ENCODE results near the gene GABRR2. TPM values are rescaled to one million over a fixed set of nuclear protein-coding genes. Genes with fewer than 3 reads are reported as not detected.

GABRR2 gene
- total RNA-seq, 6 donors from 2014 or later, result 0.30 to 3.1 (median 1.6) TPM

GRCh38 chr6:89284081-89284480 lies 31.0 kb downstream of the GABRR2 start:
- Histone ChIP-seq H3K27me3 (no peaks in the 10 kb centered on the region), H3K4me3 (no peak overlapping the region), H3K36me3 (no peaks in the 10 kb centered on the region), H3K4me1 (no peaks in the 10 kb centered on the region), H3K27ac (no peak overlapping the region), H3K9me3 (no peaks in the 10 kb centered on the region)
- DNase-seq (no peak), ATAC-seq (ENCODE audit: low FRiP score in 2 of 2) (no peak)
- TF ChIP-seq CTCF (IDR thresholded peaks at IDR 0.05), result no peak
- no peak for TF ChIP-seq POLR2AphosphoS5 (IDR thresholded peaks at IDR 0.05)
- no peak for TF ChIP-seq EP300 (IDR thresholded peaks at IDR 0.05)
- no peak for TF ChIP-seq POLR2A (IDR thresholded peaks at IDR 0.05)
- 85 to 88% methylated on average over 3 of the region's 3 CpGs for WGBS, 2 donors

DNA sequence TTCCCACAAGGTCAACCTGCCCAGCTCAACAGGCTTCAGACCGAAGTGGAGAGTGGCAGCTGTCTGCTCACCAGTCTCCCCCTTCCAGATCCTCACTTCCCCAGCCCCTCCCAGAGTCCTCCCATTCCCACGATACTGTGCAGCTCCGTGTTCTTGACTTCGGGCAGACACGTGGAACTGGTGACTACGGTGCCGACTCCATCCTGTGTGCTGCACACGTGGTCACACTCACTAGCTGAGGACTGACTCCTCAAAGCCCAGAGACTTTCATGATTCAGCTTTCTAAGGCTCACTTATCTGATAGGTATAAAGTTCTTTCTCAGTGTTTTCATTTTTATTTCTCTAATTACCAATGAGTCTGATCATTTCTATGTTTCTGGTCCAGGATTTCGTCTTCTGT lies 32.4 kb downstream of the GABRR2 start:
- no peak for DNase-seq
- no peak overlapping the region for H3K27ac ChIP-seq
- no peaks in the 10 kb centered on the region for H3K36me3 ChIP-seq
- no peaks in the 10 kb centered on the region for H3K4me1 ChIP-seq
- TF ChIP-seq CTCF (IDR thresholded peaks at IDR 0.05) (no peak), EP300 (IDR thresholded peaks at IDR 0.05) (no peak), POLR2A (IDR thresholded peaks at IDR 0.05) (no peak), POLR2AphosphoS5 (IDR thresholded peaks at IDR 0.05) (no peak)
- H3K4me3 ChIP-seq, result no peak overlapping the region
- ATAC-seq (ENCODE audit: low FRiP score in 2 of 2), result peak in 1 of 2 donors; percentile 3
- 87 to 94% methylated on average over 9 of the region's 9 CpGs for WGBS, 2 donors
- no peaks in the 10 kb centered on the region for H3K9me3 ChIP-seq
- H3K27me3 ChIP-seq, result no peaks in the 10 kb centered on the region

DNA sequence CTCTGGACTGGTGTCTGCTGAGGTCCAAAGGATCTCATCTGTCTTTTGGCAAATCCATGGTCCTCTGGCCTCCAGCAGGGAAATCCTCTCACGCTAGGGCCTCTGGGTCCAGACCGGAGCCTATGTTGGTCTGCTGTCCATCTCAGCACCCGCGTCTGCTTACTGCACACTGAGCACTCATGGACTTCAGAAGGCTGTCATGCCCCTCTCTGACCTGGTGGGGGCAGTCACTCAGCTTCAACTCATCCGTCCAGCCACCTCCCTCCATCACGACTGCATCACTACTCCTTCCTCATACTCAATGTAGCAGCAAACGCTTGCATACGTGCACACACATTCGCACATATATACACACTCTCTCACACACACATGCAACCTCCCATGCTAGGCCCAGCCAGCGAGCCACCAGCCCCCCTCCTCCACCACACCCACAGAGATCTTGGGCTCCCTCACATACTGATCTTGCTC lies 33.3 kb downstream of the GABRR2 start:
- Histone ChIP-seq H3K9me3 (no peaks in the 10 kb centered on the region), H3K27me3 (no peaks in the 10 kb centered on the region), H3K4me3 (no peak overlapping the region), H3K36me3 (no peaks in the 10 kb centered on the region), H3K27ac (no peak overlapping the region), H3K4me1 (no peaks in the 10 kb centered on the region)
- TF ChIP-seq EP300 (IDR thresholded peaks at IDR 0.05), result no peak
- peak; percentile 33 to 53 (median 42) for TF ChIP-seq CTCF (IDR thresholded peaks at IDR 0.05)
- 70 to 83% methylated on average over 7 to 10 of the region's 10 CpGs for WGBS, 2 donors
- DNase-seq (peak in 1 of 2 donors; percentile 51), ATAC-seq (ENCODE audit: low FRiP score in 2 of 2) (peak; percentile 73 to 77)

- Histone ChIP-seq H3K27me3 (no peaks in the 10 kb centered on the region), H3K4me1 (no peaks in the 10 kb centered on the region), H3K9me3 (no peaks in the 10 kb centered on the region), H3K36me3 (no peaks in the 10 kb centered on the region), H3K27ac (no peak overlapping the region), H3K4me3 (no peak overlapping the region)
- ATAC-seq (ENCODE audit: low FRiP score in 2 of 2) (no peak), DNase-seq (peak in 1 of 2 donors; percentile 17)
- WGBS, 2 donors, result 88 to 90% methylated on average over 9 of the region's 9 CpGs
- TF ChIP-seq CTCF (IDR thresholded peaks at IDR 0.05) (no peak), EP300 (IDR thresholded peaks at IDR 0.05) (no peak), POLR2AphosphoS5 (IDR thresholded peaks at IDR 0.05) (no peak), POLR2A (IDR thresholded peaks at IDR 0.05) (no peak)
Observed at GRCh38 chr6:89278956-89279355, 36.1 kb downstream of the GABRR2 start.

DNA sequence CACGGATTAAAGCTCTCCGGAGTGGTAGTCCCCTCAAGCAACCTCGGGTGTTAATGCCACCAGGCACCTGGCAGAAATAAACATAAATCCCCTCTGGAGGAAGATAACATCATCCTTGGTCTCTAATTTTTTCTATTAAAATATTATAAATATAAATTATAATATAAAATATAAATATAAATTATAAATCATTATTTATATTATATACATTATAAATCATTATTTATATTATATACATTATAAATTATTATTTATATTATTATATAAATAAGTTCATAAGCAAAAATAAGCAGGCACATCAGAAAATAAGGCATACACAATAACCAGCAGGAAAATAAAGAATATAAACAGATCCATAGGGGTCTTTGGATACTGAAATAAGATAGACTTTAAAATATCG lies 39.2 kb downstream of the GABRR2 start:
- H3K27ac ChIP-seq, result no peak overlapping the region
- no peaks in the 10 kb centered on the region for H3K27me3 ChIP-seq
- no peak for TF ChIP-seq POLR2AphosphoS5 (IDR thresholded peaks at IDR 0.05)
- no peak for TF ChIP-seq CTCF (IDR thresholded peaks at IDR 0.05)
- ATAC-seq (ENCODE audit: low FRiP score in 2 of 2) (no peak), DNase-seq (no peak)
- H3K9me3 ChIP-seq, result no peaks in the 10 kb centered on the region
- no peaks in the 10 kb centered on the region for H3K36me3 ChIP-seq
- 95% methylated on average over 4 of the region's 4 CpGs for WGBS, 2 donors
- H3K4me1 ChIP-seq, result no peaks in the 10 kb centered on the region
- H3K4me3 ChIP-seq, result no peak overlapping the region
